ENCODE data around the gene PI4K2A.

- no peak for TF ChIP-seq MIER3 (CRISPR knock-in tag; IDR thresholded peaks at IDR 0.05; ENCODE audit: borderline replicate concordance)
- TF ChIP-seq, protein P1, sequence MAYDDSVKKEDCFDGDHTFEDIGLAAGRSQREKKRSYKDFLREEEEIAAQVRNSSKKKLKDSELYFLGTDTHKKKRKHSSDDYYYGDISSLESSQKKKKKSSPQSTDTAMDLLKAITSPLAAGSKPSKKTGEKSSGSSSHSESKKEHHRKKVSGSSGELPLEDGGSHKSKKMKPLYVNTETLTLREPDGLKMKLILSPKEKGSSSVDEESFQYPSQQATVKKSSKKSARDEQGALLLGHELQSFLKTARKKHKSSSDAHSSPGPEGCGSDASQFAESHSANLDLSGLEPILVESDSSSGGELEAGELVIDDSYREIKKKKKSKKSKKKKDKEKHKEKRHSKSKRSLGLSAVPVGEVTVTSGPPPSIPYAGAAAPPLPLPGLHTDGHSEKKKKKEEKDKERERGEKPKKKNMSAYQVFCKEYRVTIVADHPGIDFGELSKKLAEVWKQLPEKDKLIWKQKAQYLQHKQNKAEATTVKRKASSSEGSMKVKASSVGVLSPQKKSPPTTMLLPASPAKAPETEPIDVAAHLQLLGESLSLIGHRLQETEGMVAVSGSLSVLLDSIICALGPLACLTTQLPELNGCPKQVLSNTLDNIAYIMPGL (CRISPR knock-in tag; IDR thresholded peaks at IDR 0.05; ENCODE audit: borderline replicate concordance in 1 of 2, low read depth in 1 of 2), result no peak
- TF ChIP-seq SIN3A (IDR thresholded peaks at IDR 0.05; ENCODE audit: borderline replicate concordance, low read depth, low read length), result no peak
- TF ChIP-seq CAMTA2 (CRISPR knock-in tag; IDR thresholded peaks at IDR 0.05; ENCODE audit: borderline replicate concordance), result no peak
- TF ChIP-seq, protein P2, sequence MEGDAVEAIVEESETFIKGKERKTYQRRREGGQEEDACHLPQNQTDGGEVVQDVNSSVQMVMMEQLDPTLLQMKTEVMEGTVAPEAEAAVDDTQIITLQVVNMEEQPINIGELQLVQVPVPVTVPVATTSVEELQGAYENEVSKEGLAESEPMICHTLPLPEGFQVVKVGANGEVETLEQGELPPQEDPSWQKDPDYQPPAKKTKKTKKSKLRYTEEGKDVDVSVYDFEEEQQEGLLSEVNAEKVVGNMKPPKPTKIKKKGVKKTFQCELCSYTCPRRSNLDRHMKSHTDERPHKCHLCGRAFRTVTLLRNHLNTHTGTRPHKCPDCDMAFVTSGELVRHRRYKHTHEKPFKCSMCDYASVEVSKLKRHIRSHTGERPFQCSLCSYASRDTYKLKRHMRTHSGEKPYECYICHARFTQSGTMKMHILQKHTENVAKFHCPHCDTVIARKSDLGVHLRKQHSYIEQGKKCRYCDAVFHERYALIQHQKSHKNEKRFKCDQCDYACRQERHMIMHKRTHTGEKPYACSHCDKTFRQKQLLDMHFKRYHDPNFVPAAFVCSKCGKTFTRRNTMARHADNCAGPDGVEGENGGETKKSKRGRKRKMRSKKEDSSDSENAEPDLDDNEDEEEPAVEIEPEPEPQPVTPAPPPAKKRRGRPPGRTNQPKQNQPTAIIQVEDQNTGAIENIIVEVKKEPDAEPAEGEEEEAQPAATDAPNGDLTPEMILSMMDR (CRISPR knock-in tag; IDR thresholded peaks at IDR 0.05), result no peak
- TF ChIP-seq GTF3A (CRISPR knock-in tag; conservative IDR thresholded peaks at IDR 0.05), result no peak
- no peak for TF ChIP-seq ZFX (CRISPR knock-in tag; IDR thresholded peaks at IDR 0.05; ENCODE audit: low read depth)
- TF ChIP-seq ASH2L (IDR thresholded peaks at IDR 0.05; ENCODE audit: insufficient read length, low read depth, low read length), result no peak
- no peak for TF ChIP-seq TAF1 (CRISPR knock-in tag; IDR thresholded peaks at IDR 0.05)
- no peak for TF ChIP-seq ZNF530 (CRISPR knock-in tag; IDR thresholded peaks at IDR 0.05; ENCODE audit: low read depth)
- no peak for TF ChIP-seq GLI4 (CRISPR knock-in tag; IDR thresholded peaks at IDR 0.05; ENCODE audit: borderline replicate concordance)
- TF ChIP-seq IKZF5 (CRISPR knock-in tag; IDR thresholded peaks at IDR 0.05), result no peak
- TF ChIP-seq HOMEZ (CRISPR knock-in tag; IDR thresholded peaks at IDR 0.05; ENCODE audit: low read depth), result no peak
- no peak for TF ChIP-seq ZBTB26 (CRISPR knock-in tag; IDR thresholded peaks at IDR 0.05; ENCODE audit: borderline replicate concordance)
These were observed 31.4 kb upstream of the PI4K2A start for GRCh38 chr10:97608991-97609561.
